PFSK-1 (cell line): Measurements from ENCODE around the gene SH3BP5.

Source experiments
- FOXP2 ChIP-seq: optimal IDR thresholded peaks from 2 replicates; pipeline ENCODE3; 2011; ENCODE audit warnings: borderline replicate concordance, control low read depth, inconsistent platforms; ENCODE audit not compliant: insufficient read depth; ENCODE audit errors: extremely low read length, extremely low read depth
- POLR2AphosphoS5 ChIP-seq: IDR thresholded peaks from 2 replicates; pipeline ENCODE4 v1.6.1; 2012; ENCODE audit warnings: low read depth, mild to moderate bottlenecking, control low read depth, low read length, moderate library complexity
- SIN3A ChIP-seq: IDR thresholded peaks from 2 replicates; pipeline ENCODE4 v1.6.1; 2012; ENCODE audit warnings: mild to moderate bottlenecking, low read length, moderate library complexity, borderline replicate concordance; ENCODE audit not compliant: insufficient read depth
- TAF1 ChIP-seq: IDR thresholded peaks from 2 replicates; pipeline ENCODE4 v1.6.1; 2012; ENCODE audit warnings: low read length, control low read depth, borderline replicate concordance; ENCODE audit not compliant: insufficient read depth
- TF ChIP-seq, protein P1 (sequence below), 2 experiments: IDR thresholded peaks; 2 replicates each; pipeline versions ENCODE4 v1.6.1 to v1.8.0; 2011 to 2012; ENCODE audit warnings: low read depth in 2 of 2, low read length in 2 of 2, control low read depth in 1 of 2, inconsistent platforms in 1 of 2, mild to moderate bottlenecking in 1 of 2, moderate library complexity in 1 of 2; ENCODE audit not compliant: insufficient read depth in 1 of 2

DNA sequence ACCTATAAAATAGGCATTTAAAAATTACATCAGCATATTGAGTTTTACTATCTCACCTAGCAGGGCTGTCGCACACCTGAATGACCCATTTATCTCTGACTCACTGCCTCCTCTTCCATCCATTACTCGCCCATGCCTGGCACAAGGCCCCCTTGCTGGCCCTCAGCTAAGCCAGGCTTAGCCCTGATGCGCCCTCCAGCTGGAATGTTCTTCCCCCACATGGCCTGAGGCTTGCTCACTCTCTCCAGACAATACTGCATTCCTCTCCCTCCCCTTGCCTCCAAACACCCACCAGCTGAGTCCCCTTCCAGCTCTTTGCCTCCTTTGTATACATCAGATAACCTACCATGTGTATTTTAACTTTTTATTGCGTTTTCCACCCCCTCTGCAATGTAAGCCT lies 7.2 kb downstream of the SH3BP5 start:
- TF ChIP-seq TAF1 (no peak), POLR2AphosphoS5 (no peak), SIN3A (no peak), FOXP2 (no peak)
- TF ChIP-seq, protein P1, sequence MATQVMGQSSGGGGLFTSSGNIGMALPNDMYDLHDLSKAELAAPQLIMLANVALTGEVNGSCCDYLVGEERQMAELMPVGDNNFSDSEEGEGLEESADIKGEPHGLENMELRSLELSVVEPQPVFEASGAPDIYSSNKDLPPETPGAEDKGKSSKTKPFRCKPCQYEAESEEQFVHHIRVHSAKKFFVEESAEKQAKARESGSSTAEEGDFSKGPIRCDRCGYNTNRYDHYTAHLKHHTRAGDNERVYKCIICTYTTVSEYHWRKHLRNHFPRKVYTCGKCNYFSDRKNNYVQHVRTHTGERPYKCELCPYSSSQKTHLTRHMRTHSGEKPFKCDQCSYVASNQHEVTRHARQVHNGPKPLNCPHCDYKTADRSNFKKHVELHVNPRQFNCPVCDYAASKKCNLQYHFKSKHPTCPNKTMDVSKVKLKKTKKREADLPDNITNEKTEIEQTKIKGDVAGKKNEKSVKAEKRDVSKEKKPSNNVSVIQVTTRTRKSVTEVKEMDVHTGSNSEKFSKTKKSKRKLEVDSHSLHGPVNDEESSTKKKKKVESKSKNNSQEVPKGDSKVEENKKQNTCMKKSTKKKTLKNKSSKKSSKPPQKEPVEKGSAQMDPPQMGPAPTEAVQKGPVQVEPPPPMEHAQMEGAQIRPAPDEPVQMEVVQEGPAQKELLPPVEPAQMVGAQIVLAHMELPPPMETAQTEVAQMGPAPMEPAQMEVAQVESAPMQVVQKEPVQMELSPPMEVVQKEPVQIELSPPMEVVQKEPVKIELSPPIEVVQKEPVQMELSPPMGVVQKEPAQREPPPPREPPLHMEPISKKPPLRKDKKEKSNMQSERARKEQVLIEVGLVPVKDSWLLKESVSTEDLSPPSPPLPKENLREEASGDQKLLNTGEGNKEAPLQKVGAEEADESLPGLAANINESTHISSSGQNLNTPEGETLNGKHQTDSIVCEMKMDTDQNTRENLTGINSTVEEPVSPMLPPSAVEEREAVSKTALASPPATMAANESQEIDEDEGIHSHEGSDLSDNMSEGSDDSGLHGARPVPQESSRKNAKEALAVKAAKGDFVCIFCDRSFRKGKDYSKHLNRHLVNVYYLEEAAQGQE (IDR thresholded peaks at IDR 0.05; ENCODE audit: insufficient read depth in 1 of 2, low read depth in 2 of 2, low read length in 2 of 2): no peak
